GM12801 (cell line): ENCODE results near the gene LY6G5B.

Source experiments
- CTCF ChIP-seq: IDR thresholded peaks from one replicate; pipeline ENCODE4 v1.5.1; 2011; ENCODE audit warnings: control low read depth; ENCODE audit not compliant: insufficient read length; ENCODE audit errors: extremely low read depth

Gene LY6G5B

DNA sequence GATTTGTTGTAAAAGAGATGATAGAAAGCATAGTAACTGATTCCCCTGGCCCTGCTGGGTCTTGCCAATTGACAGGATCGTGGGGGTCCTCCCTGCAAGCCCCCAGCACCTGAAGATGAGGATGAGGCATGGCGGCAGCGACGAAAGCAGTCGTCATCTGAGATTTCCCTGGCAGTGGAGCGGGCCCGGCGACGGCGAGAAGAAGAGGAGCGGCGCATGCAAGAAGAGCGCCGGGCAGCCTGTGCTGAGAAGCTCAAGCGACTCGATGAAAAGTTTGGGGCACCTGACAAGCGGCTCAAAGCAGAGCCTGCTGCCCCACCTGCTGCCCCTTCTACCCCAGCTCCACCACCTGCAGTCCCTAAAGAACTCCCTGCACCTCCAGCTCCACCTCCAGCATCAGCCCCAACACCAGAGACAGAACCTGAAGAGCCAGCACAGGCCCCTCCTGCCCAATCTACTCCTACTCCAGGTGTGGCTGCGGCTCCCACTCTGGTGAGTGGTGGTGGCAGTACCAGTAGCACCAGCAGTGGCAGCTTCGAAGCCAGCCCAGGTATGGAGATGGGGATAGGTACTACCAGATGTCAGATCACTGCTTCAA is 42.0 kb upstream of the LY6G5B start:
- no peak for TF ChIP-seq CTCF

DNA sequence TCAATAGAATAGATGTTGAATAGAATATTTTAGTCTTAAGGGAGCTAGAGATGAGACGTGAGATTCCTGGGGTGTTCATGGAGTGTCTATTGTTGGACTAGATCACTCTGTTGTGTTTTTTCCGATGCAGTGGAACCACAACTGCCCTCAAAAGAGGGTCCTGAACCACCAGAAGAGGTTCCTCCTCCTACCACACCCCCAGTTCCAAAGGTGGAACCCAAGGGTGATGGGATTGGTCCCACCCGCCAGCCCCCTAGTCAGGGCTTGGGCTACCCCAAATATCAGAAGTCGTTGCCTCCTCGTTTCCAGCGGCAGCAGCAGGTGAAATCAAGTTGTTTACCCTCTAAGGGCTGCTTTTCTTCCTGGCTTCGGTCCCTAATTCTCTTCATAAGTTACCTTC is 40.8 kb upstream of the LY6G5B start:
- no peak for TF ChIP-seq CTCF

GRCh38 chr6:31630177-31630934 is 39.4 kb upstream of the LY6G5B start:
- no peak for TF ChIP-seq CTCF

DNA sequence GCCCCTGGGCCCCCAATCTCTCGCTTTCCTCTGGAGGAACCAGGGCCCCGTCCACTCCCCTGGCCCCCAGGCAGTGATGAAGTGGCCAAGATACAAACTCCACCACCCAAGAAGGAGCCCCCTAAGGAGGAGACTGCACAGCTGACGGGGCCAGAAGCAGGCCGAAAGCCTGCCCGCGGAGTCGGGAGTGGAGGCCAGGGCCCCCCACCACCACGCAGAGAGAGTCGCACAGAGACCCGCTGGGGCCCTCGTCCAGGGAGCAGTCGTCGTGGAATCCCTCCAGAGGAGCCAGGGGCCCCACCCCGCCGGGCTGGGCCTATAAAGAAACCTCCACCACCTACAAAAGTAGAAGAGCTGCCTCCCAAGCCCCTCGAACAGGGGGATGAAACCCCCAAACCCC is 38.6 kb upstream of the LY6G5B start:
- no peak for TF ChIP-seq CTCF

DNA sequence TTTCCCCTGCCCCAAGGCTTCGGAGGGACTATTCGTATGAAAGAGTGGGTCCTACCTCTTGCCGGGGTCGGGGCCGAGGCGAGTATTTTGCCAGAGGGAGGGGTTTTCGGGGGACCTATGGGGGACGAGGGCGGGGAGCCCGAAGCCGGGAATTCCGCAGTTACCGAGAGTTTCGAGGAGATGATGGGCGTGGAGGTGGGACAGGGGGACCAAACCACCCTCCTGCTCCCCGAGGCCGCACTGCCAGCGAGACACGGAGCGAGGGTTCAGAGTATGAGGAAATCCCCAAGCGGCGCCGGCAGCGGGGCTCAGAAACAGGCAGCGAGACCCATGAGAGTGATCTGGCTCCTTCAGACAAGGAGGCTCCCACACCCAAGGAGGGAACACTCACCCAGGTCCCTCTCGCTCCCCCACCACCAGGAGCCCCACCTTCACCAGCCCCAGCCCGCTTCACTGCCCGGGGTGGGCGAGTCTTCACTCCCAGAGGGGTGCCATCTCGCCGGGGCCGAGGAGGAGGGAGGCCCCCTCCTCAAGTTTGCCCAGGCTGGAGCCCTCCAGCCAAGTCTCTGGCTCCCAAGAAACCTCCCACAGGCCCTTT is 38.0 kb upstream of the LY6G5B start:
- TF ChIP-seq CTCF, result no peak

- TF ChIP-seq CTCF, result no peak
Measured at GRCh38 chr6:31632279-31632946, 37.4 kb upstream of the LY6G5B start.

DNA sequence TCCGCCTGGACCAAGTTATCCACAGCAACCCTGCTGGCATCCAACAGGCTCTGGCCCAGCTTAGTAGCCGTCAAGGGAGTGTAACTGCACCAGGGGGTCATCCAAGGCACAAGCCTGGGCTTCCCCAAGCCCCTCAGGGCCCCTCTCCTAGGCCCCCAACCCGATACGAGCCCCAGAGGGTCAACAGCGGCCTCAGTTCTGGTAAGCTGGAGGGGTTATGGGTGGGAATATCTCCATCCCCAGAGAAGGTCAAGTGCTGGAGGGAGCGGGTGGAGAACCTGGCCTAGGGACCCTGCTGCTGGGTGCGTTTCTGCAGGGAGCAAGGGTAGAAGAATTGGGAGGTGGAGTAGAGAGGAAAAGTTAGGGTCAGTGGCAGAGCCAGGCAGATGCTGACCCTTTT is 36.3 kb upstream of the LY6G5B start:
- no peak for TF ChIP-seq CTCF
